ENCODE data around the gene FTCDNL1.

FTCDNL1 gene

DNA sequence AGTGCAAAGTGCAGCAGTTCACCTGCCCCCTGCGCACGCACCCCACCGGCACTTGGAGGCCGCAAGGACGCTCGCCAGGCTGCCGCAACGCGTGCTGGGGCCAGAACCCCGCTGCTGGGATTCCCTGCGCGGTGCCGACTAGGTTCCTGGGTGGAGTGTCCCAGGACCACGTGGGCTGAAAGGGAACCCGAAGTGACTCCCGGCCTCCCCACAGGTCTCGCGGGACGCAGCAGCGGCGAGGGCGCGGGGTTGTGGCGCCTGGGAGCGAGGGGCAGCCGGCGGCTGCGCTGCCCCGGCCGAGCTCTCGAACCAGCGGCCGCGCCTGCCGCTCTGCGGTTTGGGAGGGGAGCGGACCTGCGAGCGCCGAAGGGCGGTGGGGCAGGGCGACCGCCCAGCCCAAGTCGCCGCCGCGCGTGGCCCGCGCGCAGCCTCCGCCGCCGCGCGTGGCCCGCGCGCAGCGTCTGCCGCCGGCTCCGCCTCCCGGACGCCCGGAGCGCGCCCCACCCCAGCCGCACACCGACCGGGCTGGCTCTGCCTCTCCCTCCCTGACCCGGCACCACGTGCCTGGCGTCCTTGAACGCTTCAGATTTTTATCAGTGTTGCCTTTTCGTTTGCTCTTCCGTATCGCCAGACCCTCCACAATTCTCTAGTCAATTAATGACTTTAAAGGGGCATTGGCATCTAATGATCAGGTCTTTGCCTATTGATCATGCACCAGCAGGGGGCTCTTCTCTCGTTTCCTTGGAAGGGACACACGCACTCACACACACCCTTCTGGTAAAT, at the start of gene FTCDNL1:
Gene FTCDNL1 (minus strand): TSS at position 475 of the 783 bp plus-strand sequence. CDS start 2,230 bp downstream, outside the sequence.
- peak; percentile 72 for DNase-seq

DNA sequence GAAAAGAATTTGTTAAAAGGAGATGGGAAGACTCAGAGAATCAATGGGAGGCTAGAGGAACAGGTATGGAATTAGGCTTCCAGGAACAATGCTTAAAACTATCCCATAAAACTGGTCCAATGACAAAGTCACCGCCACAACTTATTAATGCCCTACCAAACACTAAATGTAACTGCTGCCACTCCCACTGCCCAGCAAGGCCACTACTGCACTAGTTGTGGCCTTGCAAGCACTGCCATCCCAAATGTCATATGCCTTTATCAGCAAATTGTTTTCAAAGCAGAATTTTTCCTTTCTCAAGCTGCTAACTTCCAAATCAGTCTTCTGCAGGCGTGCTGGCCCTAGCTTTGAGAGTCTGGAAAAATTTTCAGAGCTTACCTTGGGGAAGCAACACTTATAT, 45.6 kb upstream of the FTCDNL1 start:
- no peak for DNase-seq

DNA sequence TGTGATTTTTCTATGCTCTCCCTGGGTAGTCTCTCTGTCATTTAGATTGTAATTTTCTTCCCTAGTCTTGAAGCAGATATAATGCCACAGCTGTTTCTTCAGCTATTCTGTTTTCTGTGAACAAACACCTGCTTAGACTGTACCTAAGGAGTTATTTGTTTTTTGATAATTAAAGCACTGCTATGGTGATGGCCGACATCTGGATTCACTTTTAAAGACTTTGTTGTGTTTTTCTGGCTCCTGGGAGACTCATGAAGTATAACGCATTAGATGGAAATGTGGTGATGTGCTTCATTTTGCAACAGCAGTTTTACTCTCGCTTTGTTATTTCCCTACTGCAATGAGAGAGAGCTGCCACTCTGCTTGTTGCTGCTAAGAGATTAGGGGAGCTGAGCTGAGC, 44.4 kb upstream of the FTCDNL1 start:
- no peak for DNase-seq

DNA sequence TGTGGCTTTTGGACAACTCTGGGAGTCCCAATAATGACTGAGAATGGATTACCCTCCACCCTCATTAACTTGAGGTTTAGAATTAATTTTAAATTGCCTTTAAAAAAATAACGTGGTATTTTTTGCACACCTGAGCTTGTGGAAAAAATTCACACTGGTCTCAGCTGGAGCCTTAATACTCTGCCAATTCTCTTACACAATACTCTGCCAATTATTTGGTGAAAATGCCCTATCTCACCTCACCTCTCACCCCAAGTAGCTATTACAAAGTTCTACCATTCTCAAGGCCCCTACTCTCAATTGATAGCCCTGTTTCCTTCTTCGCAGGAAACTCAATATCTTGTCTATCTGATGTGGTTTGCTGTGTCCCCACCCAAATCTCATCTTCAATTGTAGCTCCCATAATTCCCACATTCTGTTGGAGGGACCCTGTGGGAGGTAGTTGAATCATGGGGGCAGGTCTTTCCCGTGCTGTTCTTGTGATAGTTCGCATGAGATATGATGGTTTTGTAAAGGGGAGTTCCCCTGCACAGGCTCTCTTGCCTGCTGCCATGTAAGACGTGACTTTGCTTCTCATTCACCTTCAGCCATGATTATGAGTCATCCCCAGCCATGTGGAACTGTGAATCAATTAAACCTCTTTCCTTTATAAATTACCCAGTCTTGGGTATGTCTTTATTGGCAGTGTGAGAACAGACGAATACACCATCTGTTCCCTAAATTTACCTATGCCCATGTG, 32.7 kb upstream of the FTCDNL1 start:
- no peak for DNase-seq

DNA sequence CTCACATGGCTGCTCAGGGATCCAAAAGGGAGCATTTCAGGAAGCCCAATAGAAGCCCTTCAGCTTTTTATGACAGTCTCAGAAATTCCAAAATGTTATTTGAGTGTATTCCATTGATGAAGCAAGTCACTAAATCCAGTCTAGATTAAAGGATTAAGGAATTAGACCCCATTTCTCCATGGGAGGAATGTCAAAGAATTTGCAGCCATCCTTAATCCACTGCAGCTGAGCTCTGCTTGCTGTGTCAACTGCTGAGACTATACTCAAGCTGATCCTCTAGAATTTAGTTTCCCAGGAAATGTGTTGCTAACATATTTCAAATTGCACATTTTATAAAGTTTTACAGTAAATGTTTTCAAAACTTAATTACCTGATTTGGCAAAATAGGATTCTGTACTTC, 31.7 kb upstream of the FTCDNL1 start:
- DNase-seq: no peak

DNA sequence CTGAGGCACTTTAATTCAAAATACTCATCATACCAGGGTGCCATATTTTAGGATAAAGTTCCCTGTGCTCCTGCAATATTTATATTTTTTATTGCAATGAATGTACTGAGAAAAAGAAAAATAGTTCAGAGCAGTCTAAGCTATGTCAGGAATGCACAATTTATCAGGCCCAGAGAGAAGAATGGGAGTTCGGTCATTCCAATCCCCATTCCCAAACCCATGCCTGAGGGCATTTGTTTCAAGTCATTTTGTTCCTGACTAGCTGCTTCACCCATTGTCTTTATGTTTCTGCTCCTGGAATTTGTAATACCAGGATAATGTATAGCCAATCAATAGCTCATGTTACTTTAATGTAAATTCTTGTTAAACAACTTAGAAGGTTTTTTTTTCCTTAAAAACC, 24.4 kb upstream of the FTCDNL1 start:
- DNase-seq: no peak

DNA sequence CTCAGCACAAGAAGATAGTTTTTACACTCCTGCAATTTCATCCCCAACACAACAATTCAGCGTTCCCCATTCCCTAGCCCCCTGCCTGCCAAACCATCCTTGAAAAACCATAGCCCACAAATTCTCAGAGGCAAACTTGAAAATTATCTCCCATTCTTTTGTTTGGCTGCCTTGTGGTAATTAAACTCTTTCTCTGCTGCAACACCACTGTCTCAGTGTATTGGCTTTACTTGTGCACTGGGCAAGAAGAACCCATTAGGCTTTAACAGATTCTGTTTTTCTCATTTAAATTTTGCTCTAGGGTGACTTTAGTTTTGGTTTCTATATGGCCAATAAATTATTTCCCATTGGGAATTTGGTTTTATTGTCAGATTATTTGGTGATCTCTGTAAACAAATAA, 23.2 kb upstream of the FTCDNL1 start:
- DNase-seq: no peak

DNA sequence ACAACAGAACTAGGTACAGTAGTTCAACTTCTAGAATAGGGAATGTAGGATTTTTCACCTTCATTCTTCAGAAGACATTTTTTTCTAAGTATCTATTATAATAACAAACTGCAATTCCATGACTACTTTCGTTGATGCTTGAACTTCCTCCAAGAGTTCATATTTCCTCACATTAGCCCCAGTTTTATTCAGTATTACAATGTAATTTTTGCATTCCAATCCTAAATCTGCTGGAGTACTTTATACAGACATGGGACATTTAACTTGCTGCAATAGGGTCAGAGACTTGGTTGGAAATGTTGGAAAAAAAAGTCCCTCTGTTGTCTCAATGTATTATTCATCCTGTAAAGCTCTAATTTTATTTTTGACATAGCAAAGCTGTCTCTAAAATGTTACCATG, 19.6 kb upstream of the FTCDNL1 start:
- DNase-seq: no peak

DNA sequence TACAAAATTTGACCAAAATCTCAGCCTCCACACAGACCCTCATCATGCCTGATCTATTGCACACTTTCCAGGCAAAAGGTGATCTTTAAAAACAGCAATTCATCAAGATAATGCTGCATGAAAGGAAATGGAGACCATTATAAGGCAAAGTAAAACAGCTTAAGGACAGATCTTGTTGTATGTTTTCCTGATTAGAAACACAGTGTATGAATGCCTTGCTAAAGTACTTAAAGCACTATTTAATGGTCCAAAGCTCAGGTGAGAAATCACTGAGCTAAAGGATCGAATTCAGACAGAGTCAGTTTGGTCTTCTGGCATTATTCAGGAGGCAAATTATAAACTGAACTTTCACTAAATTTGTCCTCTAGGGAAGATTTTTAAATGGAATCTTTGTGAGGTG, 18.7 kb upstream of the FTCDNL1 start:
- DNase-seq: no peak

DNA sequence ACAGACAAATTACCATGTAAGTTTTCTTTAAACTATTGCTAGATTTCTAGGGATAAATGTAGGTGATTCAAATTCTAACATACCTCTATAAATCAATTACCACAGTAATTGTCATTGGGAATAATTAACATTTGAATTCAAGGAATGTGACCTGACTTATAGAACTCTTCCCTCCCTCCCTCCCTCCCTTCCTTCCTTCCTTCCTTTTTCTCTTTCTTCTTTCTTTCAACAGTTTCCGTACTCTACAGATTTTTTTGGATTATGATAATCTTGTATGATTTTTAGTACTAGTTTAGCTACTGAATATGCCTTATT, 18.2 kb upstream of the FTCDNL1 start:
- DNase-seq: no peak

DNA sequence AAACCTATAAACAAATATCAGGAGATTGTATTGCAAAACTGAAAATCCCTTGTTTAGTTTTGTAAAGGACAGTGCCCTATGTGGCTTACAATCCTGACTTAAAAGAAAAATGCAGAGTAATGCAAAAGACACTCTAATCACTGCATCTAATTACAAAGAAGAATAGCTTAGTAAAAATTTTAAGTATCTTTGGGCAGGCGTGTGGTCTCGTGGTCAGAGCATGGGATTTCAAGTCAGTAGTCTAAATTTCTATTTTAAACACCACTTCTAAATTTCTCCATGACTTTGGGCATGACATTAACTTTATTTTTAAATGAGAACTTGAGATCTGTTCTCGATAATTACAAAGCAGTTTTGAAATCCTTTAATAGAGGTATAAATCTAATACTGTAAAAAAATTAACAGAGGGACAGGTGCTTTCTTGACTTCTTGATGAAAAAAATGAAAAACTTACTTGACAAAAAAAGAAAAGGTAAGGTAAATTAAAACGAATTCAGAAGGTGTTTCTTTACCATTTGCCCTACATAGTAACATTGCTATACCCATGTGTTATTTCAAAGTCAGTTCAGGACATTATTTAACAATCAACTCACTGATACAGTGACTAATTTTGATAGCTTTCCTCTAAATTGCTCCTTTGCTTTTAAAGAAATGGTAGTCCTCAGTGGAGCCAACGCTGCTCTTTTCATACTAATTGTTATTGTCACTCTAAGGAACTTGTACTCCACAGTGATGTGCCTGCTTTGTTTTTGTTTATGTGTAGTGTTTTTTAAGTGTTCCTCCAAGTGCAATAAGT, 17.6 kb upstream of the FTCDNL1 start:
- DNase-seq: no peak

DNA sequence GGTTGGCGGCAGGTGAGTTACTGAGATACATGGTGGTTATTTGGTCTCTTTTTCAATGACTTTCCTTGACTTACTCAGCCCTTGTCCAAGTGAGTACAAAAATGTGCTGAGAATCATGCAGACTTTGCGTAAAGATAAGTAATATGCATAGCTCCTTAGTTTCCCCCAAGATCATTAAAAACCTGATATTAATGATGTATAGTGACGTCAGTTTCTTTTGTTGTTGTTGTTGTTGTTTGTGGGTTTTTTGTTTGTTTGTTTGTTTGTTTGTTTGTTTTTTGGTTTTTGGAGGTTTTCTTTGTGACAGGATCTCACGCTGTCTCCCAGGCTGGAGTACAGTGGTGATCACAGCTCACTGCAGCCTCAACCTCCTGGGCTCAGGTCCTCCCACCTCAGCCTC, 14.9 kb upstream of the FTCDNL1 start:
- DNase-seq: no peak

DNA sequence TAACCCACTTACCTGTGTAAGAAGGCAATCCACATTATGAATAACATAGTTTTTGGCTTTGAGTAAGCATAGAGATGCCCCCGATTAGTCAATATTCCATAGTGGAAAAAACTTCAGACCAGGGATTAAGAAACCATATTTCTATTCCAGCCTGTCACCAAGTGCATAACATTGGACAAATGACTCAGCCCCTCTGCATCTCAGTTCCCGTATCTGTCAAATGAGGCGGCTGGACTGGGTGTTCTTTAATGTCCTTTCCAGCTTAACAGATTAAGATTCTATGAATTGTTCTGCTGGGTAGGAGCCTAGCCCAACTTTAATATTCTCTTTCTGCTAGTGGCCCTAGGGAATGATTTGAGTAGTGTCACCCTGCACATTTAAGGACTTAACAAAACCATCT, 11.8 kb upstream of the FTCDNL1 start:
- DNase-seq: no peak

DNA sequence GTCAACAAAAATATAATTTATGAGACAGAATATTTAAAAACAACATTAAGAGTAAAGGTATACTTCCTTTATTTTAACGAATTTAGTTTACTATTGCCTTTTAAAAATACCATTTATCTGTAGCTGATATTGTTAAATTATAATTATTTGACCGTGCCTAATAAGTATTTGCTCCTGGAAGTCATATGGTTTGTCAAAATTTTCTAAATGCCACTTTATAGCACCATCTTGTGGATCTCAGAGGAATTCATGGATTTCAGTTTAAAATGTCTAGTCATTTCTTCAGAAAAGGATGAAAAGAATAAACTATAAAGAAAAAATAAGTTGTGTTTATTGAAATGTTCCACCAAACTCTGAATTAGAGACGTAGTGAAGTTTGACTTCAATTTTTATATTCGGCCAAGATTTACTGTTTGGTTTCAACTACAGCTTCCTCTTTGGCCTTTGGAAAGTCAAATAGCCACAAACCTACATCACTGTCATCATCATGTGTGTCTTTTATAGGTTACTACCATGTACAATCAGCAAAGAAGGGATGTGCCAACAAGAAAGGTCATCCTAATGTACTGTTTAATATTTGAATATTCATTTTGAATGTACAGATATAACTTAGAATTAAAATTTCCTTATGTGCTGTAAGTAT, 10.3 kb upstream of the FTCDNL1 start:
- DNase-seq: no peak

DNA sequence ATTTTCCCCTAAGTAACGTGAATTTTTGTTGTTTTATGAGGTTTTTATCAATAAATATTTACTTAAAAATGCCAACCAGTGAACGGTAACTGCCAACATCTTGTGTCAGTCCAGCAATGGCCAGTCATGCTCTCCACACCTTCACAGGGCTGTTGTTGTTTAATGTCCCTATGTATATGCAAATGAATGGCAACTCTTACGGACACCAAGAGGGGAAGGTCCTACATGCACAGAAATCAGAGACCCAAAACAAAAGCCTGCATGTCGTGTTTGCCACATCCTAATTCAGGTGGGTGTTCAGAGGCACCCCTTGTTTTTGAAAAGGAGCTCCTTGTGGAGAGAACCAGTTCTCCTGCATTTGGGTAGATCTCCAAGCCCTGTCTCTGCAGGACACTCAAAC, 4.8 kb upstream of the FTCDNL1 start:
- no peak for DNase-seq

DNA sequence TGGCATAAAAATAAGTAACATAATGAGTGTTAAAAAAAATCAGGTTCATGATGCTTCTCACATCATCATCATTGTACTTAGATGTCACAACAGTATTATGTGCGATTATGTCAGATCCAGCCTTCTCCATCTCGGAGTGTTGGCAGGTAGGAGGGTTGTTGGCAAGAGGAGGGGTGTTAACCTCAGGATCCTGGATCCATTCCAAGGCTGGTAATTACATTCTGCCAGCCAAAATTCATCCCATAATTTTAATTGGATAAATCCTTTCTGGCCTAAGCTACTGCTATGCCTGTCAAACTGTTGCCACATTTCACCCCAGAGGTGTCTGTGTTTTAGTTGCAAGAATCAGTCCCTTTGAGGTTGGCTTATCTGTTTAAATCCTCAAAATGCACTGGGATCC, 891 bp upstream of the FTCDNL1 start:
- DNase-seq: no peak

DNA sequence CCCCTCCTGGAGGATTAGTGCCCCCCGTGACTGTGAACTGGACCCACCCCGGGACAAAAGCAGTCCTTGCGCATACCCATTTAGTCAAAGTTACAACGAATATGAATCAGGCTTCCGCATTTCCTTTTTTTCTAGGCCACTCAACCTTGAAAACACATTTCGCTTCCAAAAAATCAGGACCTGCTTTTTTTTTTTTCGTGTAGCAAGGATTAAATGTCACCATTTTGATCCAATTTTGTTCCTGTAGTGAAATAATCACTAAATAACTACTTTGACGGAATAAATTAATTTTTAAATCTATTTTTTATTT, 464 bp upstream of the FTCDNL1 start:
- no peak for DNase-seq

DNA sequence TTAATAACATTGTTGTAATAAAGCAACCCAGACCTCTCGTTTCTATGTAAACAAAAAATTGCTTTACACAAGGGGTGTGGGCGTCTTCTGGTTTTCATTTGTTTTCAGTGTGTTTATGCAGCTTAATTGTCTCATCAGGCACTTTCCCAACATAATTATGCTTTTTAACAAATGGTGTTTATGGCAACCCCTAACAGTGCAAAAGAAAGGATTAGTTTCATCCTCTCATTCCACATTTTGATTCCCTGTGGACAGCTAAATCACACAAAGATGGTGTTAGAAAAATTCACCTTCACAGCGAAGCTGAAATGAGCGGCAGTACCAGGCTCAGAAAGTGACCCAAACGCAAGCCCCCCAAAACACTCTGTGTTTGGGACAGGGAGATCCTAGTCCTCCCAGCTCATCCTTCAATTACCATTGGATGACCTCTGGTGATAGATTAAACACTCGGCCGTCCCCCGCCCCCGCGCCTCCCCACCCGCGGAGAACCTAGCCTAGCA, 724 bp downstream of the FTCDNL1 start:
- DNase-seq: no peak

DNA sequence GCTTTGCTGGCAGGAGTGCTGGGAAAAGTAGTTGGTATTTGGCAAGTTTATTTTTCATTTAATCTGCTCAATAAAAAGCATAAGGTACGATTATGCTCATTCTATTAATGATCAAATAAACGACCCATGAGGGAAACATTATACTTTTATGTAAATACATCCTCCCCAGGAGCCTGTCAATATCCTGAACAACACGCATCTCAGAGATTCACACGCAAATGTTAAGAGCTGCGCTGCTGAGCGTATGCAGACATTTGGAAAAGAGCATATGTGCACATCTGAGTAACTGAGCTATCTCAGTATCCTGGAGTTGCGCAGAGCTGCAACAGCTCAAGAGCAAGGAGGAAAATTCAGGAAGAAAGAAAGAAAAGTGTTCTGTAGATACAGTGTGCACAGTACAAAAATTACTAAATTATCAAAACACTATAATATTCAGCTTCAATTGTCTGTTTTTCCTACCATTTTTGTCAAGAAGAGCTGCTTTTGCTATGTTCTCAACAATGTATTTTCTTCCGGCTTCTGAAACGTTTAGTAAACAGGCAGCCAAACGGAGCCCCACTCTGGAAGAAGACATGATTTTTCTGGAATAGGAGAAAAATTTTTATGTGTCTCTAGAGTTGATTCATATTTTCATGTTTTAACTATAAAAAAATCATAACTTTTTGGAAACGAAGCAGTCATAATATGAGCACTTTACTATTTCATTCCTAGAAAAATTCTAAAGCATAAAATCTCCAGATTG, 2.4 kb downstream of the FTCDNL1 start:
- DNase-seq: no peak

DNA sequence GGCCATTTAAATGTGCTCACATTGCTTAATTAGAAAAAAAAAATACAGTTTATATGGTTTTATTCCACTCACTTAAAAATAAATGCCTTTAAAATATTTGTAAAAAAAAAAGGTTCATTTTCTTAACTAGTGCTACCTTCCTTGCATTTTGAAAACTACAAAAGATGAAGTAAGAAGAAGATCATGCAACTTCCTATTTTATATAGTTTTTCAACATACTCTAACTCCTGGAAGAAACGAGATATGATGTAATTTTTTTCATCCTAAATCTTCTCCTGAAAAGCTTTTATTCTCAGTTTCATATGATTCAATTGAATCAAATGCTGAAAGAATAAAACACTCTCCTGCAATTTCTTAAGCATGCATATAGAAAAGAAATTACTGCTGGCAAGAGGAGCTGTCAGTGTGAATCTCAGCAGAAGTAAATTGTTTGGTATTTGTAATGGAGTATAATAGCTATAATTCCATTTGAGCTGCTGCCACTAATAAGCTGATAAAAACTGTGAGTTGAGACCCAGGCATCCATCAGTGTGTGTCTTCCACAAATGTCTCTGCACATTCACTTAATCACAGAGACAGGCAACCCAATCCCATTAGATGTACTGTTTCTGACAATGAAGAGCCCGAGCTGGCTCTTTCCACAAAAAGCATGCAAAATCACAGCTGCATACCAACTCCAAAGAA, 3.7 kb downstream of the FTCDNL1 start:
- DNase-seq: no peak

DNA sequence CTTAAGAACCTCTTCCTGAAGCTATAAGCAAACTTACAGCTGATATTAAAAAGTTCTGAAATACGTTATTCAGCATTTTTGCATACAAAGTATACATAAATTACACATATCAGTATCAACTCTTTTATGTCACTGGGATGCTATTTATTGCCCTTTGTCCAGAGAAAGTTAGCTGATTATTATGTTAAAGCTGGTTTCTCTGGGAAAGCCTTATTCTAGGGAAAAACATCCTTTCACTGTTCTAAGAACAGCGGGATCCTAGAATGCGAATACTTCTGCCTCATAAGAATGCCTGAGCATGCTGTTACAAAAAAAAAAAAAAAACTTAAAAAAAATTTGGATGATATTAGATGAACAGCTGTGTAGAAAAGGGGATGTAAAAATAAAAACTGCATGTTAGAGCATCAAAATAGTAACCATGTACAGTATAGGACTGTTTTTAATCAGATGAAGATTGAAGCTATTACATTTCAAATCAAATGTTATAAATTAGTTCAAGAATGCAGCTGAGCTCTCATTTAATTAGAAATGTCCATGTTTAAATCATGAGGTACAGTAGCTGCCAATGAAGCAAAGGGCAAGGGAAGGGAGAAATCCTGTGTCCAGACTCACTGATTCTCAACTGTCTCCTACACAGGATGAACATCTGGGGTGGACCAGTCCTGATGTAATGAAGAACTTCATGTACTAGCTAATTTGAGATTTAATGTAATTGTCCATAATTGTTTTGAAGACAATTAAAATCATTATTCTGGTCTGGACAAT, 8.2 kb downstream of the FTCDNL1 start:
- DNase-seq: no peak
